BJ (cell line): ENCODE results near the gene ANKS3. TPM values are rescaled to one million over a fixed set of nuclear protein-coding genes. Genes with fewer than 3 reads are reported as not detected.

Source experiments
- CTCF ChIA-PET: fragments of 350-600 bp; formaldehyde crosslinking; extraction: SDS; loops from one replicate; lab custom pipeline; 2021; ENCODE audit warnings: antibody characterized with exemption, inconsistent platforms; lab: Yijun Ruan, JAX
- POLR2A ChIA-PET: fragments of 300-600 bp; sonication (Branson Sonifier 250); formaldehyde crosslinking; extraction: SDS; loops from one replicate; lab custom pipeline; 2021; ENCODE audit warnings: antibody characterized with exemption; lab: Charles Lee
- DNase-seq: peaks from one replicate; pipeline ENCODE4 v3.0.0-alpha.2; 2011; ENCODE audit warnings: low read depth
- H3K27me3 ChIP-seq: 2 replicates; pipeline ENCODE4 v1.6.0; 2011; ENCODE audit warnings: low read length; ENCODE audit not compliant: control insufficient read depth, insufficient read depth
- H3K36me3 ChIP-seq: 2 replicates; pipeline ENCODE4 v1.5.1; 2011; ENCODE audit warnings: low read length; ENCODE audit not compliant: control insufficient read depth, insufficient read depth
- H3K4me3 ChIP-seq: 2 replicates; pipeline ENCODE4 v1.5.1; 2011; ENCODE audit warnings: low read depth, mild to moderate bottlenecking, control low read depth, low read length
- CTCF ChIP-seq: IDR thresholded peaks from 2 replicates; pipeline ENCODE4 v1.5.1; 2011; ENCODE audit warnings: low read depth, mild to moderate bottlenecking, control low read depth, inconsistent platforms, low read length, moderate library complexity; ENCODE audit not compliant: insufficient read depth
- polyA plus RNA-seq: library from polyadenylated mRNA; depleted of rRNA; stranded (reverse); fragments of >200 nt; gene quantifications from 2 replicates; pipeline ENCODE4 v1.2.3, GENCODE V29; 2011

The ANKS3 gene
- polyA plus RNA-seq, 1 experiment: 23.7 TPM

DNA sequence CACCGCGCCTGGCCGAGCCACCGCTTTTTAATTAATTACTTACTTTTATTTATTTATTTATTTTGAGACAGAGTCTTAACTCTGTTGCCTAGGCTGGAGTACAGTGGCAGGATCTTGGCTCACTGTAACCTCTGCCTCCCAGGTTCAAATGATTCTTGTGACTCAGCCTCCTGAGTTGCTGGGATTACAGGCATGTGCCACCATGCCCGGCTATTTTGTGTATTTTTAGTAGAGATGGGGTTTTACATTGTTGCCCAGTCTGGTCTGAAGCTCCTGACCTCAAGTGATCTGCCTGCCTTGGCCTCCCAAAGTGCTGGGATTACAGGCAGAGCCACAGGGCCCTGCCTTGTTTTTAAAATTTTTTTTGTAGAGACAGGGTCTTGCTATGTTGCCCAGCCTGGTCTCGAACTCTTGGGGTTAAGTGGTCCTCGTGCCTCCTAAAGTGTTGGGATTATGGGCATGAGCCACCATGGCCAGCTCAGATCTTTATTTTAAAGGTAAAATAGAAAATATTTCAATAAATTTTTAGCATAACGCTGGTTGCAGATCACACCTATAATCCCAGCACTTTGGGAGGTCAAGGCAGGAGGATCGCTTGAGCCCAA is 59.0 kb downstream of the ANKS3 start:
- CTCF ChIA-PET: no interaction called here
- no peak for TF ChIP-seq CTCF

GRCh38 chr16:4673387-4674046 is 60.6 kb downstream of the ANKS3 start:
- H3K36me3 ChIP-seq: peaks cover 22% of the 10 kb centered on the region
- ChIA-PET POLR2A (no interaction called here), CTCF (no interaction called here)

More for the DNA sequence above, 59.0 kb downstream of the ANKS3 start:
- Histone ChIP-seq H3K4me3 (no peak overlapping the region), H3K36me3 (peaks cover 21% of the 10 kb centered on the region), H3K27me3 (no peaks in the 10 kb centered on the region)
- no peak for DNase-seq
- POLR2A ChIA-PET: no interaction called here

GRCh38 chr16:4668313-4668960 is 65.6 kb downstream of the ANKS3 start:
- no peak for DNase-seq
- ChIA-PET POLR2A (no interaction called here), CTCF (interaction anchor here (0.6 kb wide), 1 partner anchor 19 kb away, joined by 3 read pairs; no protein-coding TSS in a partner anchor)
- peaks cover 38% of the 10 kb centered on the region for H3K36me3 ChIP-seq
- no peak overlapping the region for H3K4me3 ChIP-seq
- no peaks in the 10 kb centered on the region for H3K27me3 ChIP-seq
- no peak for TF ChIP-seq CTCF

More at GRCh38 chr16:4673387-4674046, 60.6 kb downstream of the ANKS3 start:
- Histone ChIP-seq H3K27me3 (no peaks in the 10 kb centered on the region), H3K4me3 (no peak overlapping the region)
- no peak for TF ChIP-seq CTCF
- DNase-seq: no peak

- ChIA-PET CTCF (interaction anchor here (0.6 kb wide), 1 partner anchor 18 kb away, joined by 3 read pairs; no protein-coding TSS in a partner anchor), POLR2A (no interaction called here)
- peaks cover 37% of the 10 kb centered on the region for H3K36me3 ChIP-seq
Measured at GRCh38 chr16:4667203-4667963, 66.7 kb downstream of the ANKS3 start.

More at GRCh38 chr16:4667203-4667963, 66.7 kb downstream of the ANKS3 start:
- no peak for TF ChIP-seq CTCF
- H3K27me3 ChIP-seq: no peaks in the 10 kb centered on the region
- no peak for DNase-seq
- H3K4me3 ChIP-seq: no peak overlapping the region
